D721Med (cell line): ENCODE results near the gene CRBN.

Experiments
- DNase-seq: peaks from one replicate; pipeline ENCODE4 v3.0.0; 2011; ENCODE audit warnings: low spot score; ENCODE audit not compliant: insufficient read length
- FAIRE-seq: peaks from 2 replicates; lab custom pipeline; 2011; peaks lifted over from hg19 to GRCh38; lab: Jason Lieb, UNC
- TF ChIP-seq, protein P1 (sequence below): IDR thresholded peaks from 2 replicates; pipeline ENCODE4 v1.5.1; 2012; ENCODE audit warnings: mild to moderate bottlenecking, control low read depth; ENCODE audit not compliant: insufficient read depth; ENCODE audit errors: missing control alignments

The CRBN gene

GRCh38 chr3:3179407-3180094 lies at the start of gene CRBN:
TSS of gene CRBN (minus strand) at chr3:3179691. CDS start at chr3:3179687, 4 bp downstream.
- DNase-seq (peak; percentile 82), FAIRE-seq (no peak)
- TF ChIP-seq, protein P1, sequence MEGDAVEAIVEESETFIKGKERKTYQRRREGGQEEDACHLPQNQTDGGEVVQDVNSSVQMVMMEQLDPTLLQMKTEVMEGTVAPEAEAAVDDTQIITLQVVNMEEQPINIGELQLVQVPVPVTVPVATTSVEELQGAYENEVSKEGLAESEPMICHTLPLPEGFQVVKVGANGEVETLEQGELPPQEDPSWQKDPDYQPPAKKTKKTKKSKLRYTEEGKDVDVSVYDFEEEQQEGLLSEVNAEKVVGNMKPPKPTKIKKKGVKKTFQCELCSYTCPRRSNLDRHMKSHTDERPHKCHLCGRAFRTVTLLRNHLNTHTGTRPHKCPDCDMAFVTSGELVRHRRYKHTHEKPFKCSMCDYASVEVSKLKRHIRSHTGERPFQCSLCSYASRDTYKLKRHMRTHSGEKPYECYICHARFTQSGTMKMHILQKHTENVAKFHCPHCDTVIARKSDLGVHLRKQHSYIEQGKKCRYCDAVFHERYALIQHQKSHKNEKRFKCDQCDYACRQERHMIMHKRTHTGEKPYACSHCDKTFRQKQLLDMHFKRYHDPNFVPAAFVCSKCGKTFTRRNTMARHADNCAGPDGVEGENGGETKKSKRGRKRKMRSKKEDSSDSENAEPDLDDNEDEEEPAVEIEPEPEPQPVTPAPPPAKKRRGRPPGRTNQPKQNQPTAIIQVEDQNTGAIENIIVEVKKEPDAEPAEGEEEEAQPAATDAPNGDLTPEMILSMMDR, result peak; percentile 87

- no peak for DNase-seq
- no peak for FAIRE-seq
- TF ChIP-seq, protein P1, result no peak
Measured at GRCh38 chr3:3227640-3228039, 48.1 kb upstream of the CRBN start.

DNA sequence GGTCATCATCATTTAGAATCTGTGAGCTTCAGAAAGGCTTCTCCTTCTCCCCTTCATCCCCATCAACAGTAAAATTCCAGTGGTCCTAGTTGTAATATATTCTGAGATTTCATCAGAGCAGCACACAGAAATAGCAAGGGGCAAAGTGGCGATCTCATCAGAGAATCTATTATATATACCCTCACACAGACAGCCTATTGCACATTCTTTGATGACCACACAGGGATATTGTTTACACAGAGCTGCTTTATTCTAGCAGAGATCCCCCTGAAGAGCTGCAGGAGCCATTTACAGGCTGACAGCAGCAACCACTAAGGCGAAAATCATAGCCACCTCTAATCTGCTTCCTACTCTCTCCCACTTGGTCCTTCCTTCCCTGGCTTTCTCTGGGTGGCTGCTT lies 42.0 kb upstream of the CRBN start:
- FAIRE-seq (no peak), DNase-seq (no peak)
- TF ChIP-seq, protein P1, result no peak

- DNase-seq (no peak), FAIRE-seq (no peak)
- TF ChIP-seq, protein P1, result no peak
Measured at GRCh38 chr3:3216401-3216800, 36.9 kb upstream of the CRBN start.

DNA sequence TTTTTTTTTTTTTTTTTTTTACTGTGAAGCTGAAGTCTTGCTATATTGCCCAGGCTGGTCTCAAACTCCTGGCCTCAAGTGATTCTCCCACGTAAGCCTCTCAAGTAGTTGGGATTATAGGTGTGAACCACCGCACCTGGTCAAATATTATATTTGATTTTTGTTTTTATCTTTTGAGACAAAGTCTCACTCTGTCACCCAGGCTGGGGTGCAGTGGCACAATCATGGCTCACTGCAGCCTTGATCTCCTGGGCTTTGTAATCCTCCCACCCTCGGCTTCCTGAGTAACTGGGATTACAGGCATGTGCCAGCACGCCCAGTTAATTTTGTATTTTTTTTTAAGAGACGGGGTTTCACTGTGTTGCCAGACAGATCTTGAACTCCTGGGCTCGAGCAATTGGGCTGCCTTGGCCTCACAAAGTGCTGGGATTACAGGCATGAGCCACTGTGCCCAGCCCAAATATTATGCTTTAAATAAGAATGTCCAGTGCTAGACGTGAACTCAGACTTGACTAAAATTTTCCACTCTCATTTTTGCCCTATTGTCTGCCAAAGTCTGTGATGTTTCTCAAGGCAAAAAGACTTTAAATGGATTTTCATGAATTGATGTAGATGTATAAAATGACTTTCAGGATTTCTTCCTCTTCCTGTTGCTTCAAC lies 33.4 kb upstream of the CRBN start:
- TF ChIP-seq, protein P1, result no peak
- FAIRE-seq, result no peak
- DNase-seq, result no peak

- TF ChIP-seq, protein P1, result no peak
- DNase-seq, result no peak
- FAIRE-seq, result no peak
Measured at GRCh38 chr3:3209714-3210113, 30.2 kb upstream of the CRBN start.

DNA sequence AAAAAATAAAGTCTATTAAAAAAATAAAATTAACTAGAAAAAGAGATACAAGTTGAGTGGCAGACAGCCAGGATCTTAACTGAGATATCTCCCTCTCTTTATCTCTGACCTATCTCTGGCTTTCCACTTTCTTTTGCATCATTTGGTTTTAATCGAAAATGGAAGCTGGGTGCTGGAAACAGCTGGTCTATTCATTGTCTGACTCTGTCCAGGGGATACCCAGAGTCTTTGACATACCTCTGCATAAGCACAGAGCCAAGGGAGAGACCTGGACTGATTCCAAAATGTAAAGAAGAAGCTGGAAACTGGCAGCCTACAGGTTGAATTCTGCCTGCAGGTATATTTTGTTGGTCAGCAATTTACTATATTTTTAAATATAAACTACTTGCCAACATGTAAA lies 29.6 kb upstream of the CRBN start:
- TF ChIP-seq, protein P1, result no peak
- no peak for FAIRE-seq

More for the DNA sequence above, 29.6 kb upstream of the CRBN start:
- no peak for DNase-seq
